GM18873 (cell line): Measurements from ENCODE around the gene DPPA3.
"Not testable (repeated sequence)": the region's sequence is repeated elsewhere in the genome, so short reads cannot be mapped to it uniquely, and the experiment has no call there.

Experiments used
- ATAC-seq: cut with Tn5 transposase; IDR thresholded peaks from one replicate; pipeline ENCODE4 v1.9.1; 2021; ENCODE audit warnings: mild to moderate bottlenecking, moderate library complexity, moderate number of reproducible peaks; ENCODE audit not compliant: unreplicated experiment, low FRiP score

DPPA3 gene

DNA sequence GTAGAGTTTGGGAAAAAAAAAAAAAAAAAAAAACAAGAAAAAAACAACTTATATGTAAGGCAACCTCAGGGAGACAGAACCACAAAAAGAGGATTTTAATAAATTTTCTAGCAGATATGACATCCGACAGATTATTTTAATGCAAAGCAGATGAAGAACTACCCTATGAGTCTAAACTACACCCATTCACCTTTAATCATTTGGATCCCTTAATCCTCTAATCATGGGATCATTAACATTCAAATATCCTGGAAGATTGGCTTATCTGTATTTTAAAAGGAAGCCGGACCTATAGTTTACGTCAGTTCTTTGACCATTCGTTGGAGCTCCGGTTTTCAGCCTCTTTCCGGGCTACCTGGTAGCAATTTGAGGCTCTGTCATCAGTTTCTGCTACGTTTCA, at the start of gene DPPA3:
Gene DPPA3, plus strand, starts transcription at position 301 of the 400 bp plus-strand sequence. CDS start 138 bp downstream, outside the sequence.
- ATAC-seq = no peak

DNA sequence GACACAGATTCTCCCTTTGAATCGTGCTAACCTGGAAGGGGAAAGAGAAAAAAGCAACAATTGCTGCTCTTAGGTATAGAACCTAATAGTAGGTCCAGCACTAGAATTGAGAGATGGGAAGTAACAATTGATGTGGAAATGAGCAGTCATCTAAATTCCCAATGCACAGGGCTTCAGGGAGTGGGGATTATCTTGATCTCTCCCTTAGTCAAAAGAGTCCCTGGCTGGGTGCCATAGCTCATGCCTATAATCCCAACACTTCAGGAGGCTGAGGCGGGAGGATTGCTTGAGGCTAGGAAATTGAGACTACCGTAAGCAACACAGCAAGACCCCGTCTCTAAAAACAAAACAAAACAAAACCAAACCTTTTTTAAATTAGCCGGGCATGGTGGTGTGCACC, 49.5 kb upstream of the DPPA3 start:
- ATAC-seq = no peak

DNA sequence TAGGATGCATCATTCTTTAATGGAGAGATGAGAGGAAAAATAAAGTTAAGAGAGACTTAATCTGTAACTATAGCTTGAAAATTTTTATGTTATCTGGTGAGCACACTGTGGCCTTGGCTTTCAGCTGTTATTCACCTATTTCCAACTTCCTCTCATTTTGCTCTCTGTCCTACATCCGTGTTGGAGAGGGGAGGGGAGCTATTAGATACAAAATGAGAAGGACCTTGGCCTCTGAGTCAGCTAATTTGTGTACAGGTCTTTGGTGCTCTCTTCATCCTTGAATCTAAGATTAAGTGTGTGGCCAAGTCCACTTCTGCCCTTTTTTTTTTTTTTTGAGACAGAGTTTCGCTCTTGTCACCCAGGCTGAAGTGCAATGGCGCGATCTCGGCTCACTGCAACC, 44.6 kb upstream of the DPPA3 start:
- no peak for ATAC-seq

- no peak for ATAC-seq
Measured at GRCh38 chr12:7667125-7667524, 44.1 kb upstream of the DPPA3 start.

GRCh38 chr12:7668171-7668570, 43.1 kb upstream of the DPPA3 start:
- no peak for ATAC-seq

DNA sequence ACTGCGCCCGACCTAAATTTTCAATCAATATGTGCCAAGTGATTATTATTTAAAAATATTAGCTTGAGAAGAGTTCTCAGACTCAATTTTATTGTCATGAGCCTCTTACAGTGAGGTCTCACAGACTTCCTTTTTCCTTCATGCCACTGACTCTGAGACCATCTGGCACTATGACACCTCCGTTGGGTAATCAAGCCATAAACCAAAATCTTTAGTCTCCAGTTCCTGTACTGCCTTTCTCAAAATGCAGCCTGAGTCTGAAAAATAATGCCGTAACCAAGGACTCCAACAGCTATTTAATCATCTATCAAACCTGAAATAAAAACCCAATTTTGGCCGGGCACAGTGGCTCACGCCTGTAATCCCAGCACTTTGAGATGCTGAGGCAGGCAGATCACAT, 35.8 kb upstream of the DPPA3 start:
- not testable (repeated sequence) for ATAC-seq

GRCh38 chr12:7677432-7677888, 33.8 kb upstream of the DPPA3 start:
- not testable (repeated sequence) for ATAC-seq

DNA sequence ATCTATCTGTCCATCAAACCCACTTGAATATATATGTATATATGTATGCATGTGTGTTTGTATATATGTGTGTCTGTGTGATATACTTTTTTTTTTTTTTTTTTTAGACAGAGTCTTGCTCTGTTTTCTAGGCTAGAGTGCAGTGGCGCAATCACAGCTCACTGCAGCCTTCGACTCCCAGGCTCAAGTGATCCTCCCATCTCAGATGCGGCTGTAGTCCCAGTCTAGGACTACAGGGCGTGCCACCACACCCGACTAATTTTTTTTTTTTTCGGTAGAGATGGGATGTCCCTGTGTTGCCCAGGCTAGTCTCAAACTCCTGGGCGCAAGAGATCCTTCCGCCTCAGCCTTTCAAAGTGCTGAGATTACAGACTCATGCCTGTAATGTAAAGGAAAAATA, 32.5 kb upstream of the DPPA3 start:
- no peak for ATAC-seq

GRCh38 chr12:7679251-7680045, 31.8 kb upstream of the DPPA3 start:
- no peak for ATAC-seq

- no peak for ATAC-seq
Measured at GRCh38 chr12:7681535-7681934, 29.7 kb upstream of the DPPA3 start.

DNA sequence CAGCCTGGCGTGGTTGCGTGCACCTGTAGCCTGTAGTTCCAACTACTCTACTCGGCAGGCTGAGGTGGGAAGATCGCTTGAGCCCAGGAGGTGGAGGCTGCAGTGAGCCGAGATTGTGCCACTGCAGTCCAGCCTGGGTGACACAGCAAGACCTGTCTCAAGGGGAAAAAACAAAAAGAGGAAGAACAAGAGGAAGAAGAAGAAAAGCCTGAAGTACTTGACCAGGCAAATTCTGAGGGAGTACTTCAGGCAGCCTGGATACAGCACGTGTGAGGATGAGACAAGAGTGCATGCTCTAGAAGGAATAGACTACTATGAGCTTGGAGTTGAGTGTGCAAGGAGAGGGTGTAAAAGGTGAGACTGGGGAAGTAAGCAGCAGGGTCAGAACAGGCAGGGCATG, 17.4 kb upstream of the DPPA3 start:
- no peak for ATAC-seq

GRCh38 chr12:7694556-7695236, 16.5 kb upstream of the DPPA3 start:
- no peak for ATAC-seq

GRCh38 chr12:7695237-7695560, 16.0 kb upstream of the DPPA3 start:
- no peak for ATAC-seq

- ATAC-seq = no peak
Measured at GRCh38 chr12:7695566-7696197, 15.6 kb upstream of the DPPA3 start, which contains the start of gene GDF3. TSS of gene GDF3 (minus strand) at chr12:7695775. CDS start at chr12:7695728, 47 bp downstream.

- no peak for ATAC-seq
Measured at GRCh38 chr12:7705846-7706245, 5.4 kb upstream of the DPPA3 start.

DNA sequence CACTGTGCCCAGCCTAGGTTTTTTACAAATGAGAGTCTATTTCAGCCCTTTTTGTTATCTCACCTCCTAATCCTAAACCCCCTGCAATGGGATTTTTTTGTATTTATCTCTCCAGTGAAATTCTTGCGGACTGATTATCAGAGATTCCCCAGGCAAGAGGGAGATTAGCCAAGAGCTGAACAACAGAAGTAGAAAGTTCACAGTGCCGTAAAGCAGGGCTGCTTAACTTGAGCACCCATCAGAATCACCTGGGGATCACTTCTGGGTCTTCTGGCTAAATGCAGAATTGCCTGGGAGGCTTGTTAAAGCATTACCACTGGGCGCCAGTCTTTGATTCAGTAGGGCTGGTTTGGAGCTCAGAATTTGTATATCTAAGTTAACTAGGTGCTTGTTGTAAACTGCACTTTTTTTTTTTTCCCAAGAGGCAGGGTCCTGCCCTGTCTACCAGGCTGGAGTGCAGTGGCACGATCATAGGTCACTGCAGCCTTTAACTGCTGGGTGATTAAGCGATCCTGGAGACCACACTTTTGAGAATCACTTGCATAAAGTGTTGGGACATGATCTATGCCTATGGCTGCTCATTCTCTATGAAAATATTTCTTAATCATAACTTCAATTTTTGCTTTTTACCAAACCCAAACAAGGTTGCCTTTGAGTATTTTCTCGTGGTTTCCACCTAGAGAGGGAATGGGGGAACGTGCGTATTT, 1.1 kb upstream of the DPPA3 start:
- no peak for ATAC-seq

GRCh38 chr12:7712841-7713442, 1.7 kb downstream of the DPPA3 start:
- no peak for ATAC-seq

- no peak for ATAC-seq
Measured at GRCh38 chr12:7716381-7716780, 5.1 kb downstream of the DPPA3 start.

DNA sequence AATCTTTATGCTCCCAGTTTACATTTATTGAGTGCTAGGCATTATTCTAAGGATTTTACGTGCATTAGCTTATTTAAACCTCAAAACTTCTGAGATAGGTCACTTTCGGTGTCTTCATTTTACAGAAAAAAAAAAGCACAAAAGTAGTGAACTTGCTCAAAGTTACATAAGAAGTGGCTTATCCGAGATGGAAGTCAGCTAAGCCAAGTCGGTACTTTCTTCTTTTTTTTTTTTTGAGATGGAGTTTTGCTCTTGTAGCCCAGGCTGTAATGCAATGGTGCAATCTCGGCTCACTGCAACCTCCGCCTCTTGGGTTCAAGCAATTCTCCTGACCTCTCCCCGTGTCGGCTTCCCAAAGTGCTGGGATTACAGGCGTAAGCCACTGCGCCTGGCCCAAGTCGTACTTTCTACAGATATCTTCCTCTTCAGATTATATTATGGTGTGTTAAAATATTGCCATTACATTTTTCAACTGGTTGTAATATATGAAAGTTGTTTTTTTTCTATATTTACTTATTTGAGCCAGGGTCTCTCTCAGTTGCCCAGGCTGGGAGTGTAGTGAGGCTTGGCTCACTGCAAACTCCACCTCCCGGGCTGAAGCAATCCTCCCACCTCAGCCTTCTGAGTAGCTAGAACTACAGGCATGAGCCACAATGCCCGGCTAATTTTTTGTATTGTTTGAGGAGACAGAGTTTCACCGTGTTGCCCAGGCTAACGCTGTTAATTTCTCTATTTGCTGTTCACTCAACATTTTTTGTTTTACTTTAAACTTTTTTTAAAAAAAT, 8.9 kb downstream of the DPPA3 start:
- ATAC-seq = no peak

DNA sequence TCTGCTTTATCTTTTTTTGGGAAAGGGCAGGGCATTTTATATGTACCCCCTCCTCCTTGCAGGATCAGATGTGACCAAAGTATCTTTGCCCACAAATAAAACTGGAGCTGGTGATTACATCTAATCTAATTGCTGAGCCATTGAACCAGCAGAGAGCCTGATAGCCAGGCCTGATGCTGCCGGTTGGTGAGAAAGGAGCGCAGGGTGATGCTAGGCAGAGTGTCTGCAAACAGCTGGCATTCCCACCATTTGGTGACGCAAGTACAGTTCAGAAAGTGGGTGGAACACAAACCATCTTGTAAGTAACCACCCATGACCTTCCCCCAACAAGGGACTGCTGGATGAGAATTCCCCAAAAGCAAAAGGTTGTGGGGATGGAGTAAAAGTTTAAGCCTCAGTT, 12.7 kb downstream of the DPPA3 start:
- no peak for ATAC-seq
